ENCODE measurements around the gene CERKL.

DNA sequence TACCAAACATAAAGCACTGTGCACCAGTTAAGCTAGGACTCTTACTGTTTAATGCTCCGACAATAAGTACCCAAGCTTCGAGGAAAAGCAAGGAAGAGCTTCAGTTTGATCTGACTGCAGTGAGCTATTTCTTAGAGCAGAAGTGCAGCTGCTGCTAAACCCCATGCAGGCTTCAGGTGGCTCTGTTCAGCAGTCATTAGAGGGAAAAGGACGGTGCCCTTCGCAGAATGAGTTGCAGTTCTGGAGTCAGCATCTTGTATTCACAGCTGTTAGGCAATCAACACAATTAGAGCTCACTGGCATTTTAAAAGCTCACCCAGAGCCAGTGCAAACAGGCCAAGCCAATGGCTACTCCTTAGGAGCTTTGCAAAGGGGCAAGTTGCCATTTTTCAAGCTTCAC is 1.5 kb upstream of the CERKL start:
- TF ChIP-seq TAF1 (IDR thresholded peaks at IDR 0.05; ENCODE audit: borderline replicate concordance, insufficient read depth, low read length) (no peak), FOXP2 (optimal IDR thresholded peaks at IDR 0.05; ENCODE audit: borderline replicate concordance, extremely low read depth, extremely low read length, insufficient read depth) (no peak)

Data from PFSK-1 (cell line).